ENCODE results near the gene PRR12.

DNA sequence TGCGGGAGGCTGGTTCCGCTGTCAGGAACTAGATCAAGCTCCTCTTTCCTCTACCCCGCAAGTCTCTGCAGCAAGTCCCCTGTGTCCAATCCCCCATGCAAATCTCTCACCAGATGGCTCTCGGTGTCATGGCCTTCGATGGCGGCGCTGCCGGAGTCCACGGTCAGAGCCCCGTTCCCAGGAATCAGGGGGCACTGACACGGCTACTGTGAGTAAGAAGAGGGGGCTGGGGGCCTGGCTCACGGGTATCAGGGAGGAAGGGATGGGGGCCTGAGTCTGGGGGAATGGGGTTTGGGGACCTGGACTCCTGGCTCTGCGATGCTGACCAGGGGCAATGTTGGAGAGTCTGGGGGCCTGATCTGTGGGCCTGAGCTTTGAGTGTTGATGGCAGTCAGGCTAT is 55.0 kb downstream of the PRR12 start:
- TF ChIP-seq, protein P1, sequence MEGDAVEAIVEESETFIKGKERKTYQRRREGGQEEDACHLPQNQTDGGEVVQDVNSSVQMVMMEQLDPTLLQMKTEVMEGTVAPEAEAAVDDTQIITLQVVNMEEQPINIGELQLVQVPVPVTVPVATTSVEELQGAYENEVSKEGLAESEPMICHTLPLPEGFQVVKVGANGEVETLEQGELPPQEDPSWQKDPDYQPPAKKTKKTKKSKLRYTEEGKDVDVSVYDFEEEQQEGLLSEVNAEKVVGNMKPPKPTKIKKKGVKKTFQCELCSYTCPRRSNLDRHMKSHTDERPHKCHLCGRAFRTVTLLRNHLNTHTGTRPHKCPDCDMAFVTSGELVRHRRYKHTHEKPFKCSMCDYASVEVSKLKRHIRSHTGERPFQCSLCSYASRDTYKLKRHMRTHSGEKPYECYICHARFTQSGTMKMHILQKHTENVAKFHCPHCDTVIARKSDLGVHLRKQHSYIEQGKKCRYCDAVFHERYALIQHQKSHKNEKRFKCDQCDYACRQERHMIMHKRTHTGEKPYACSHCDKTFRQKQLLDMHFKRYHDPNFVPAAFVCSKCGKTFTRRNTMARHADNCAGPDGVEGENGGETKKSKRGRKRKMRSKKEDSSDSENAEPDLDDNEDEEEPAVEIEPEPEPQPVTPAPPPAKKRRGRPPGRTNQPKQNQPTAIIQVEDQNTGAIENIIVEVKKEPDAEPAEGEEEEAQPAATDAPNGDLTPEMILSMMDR (IDR thresholded peaks at IDR 0.05): no peak
- TF ChIP-seq POLR2A (IDR thresholded peaks at IDR 0.05): no peak
